Caco-2 (cell line): Measurements from ENCODE around the gene CD59. TPM values are rescaled to one million over a fixed set of nuclear protein-coding genes. Genes with fewer than 3 reads are reported as not detected.

Experiments used
- BruUV-seq: library from RNA; stranded (reverse); fragments of 400-500 nt; replicated peaks from 2 replicates; lab custom pipeline; 2021; lab: Mats Ljungman, UMichigan
- CTCF ChIA-PET: fragments of 300-600 bp; sonication (Branson Sonifier 250); formaldehyde crosslinking; loops from one replicate; lab custom pipeline; 2022; ENCODE audit warnings: antibody characterized with exemption; lab: Charles Lee
- POLR2A ChIA-PET: fragments of 300-600 bp; sonication (Branson Sonifier 250); formaldehyde crosslinking; loops from one replicate; lab custom pipeline; 2022; ENCODE audit warnings: antibody characterized with exemption; lab: Charles Lee
- DNase-seq, 2 experiments: peaks; one replicate each; pipeline versions ENCODE4 v3.0.0 to v3.0.0-alpha.2; 2020 to 2022
- H3K27me3 ChIP-seq: replicated peaks from 2 replicates; pipeline ENCODE4 v1.6.0; 2011; ENCODE audit warnings: low read length; ENCODE audit not compliant: control insufficient read depth, insufficient read depth
- H3K36me3 ChIP-seq: 2 replicates; pipeline ENCODE4 v1.5.1; 2011; ENCODE audit warnings: low read length; ENCODE audit not compliant: control insufficient read depth, insufficient read depth
- H3K4me1 ChIP-seq: fragments of 250-450 bp; sonication (Bioruptor Pico); 2 replicates; pipeline ENCODE4 v1.5.1; 2020; ENCODE audit warnings: mild to moderate bottlenecking
- H3K4me3 ChIP-seq: 2 replicates; pipeline ENCODE4 v1.5.1; 2011; ENCODE audit warnings: low read depth, mild to moderate bottlenecking, control low read depth, low read length
- H3K9me3 ChIP-seq: fragments of 250-450 bp; sonication (Bioruptor Pico); 2 replicates; pipeline ENCODE4 v1.5.1; 2020; ENCODE audit warnings: mild to moderate bottlenecking, moderate library complexity
- H3K27ac Mint-ChIP-seq: one replicate; pipeline ENCODE4 v1.8.0; 2022; ENCODE audit warnings: mixed read lengths; ENCODE audit not compliant: unreplicated experiment
- H3K27me3 Mint-ChIP-seq: one replicate; pipeline ENCODE4 v1.8.0; 2022; ENCODE audit warnings: mixed read lengths; ENCODE audit not compliant: insufficient read depth, unreplicated experiment
- H3K36me3 Mint-ChIP-seq: one replicate; pipeline ENCODE4 v1.8.0; 2022; ENCODE audit warnings: mild to moderate bottlenecking, mixed read lengths; ENCODE audit not compliant: insufficient read depth, unreplicated experiment
- H3K4me1 Mint-ChIP-seq: one replicate; pipeline ENCODE4 v1.8.0; 2022; ENCODE audit warnings: low read depth, mixed read lengths; ENCODE audit not compliant: unreplicated experiment
- H3K4me3 Mint-ChIP-seq: one replicate; pipeline ENCODE4 v1.8.0; 2022; ENCODE audit warnings: mild to moderate bottlenecking, moderate library complexity, mixed read lengths; ENCODE audit not compliant: unreplicated experiment
- H3K9me3 Mint-ChIP-seq: one replicate; pipeline ENCODE4 v1.8.0; 2022; ENCODE audit warnings: mixed read lengths; ENCODE audit not compliant: unreplicated experiment
- intact Hi-C: fragments of 100-400 bp; cut with micrococcal nuclease; formaldehyde crosslinking; loops from one replicate; pipeline ENCODE4 v1.10.0; 2022; ENCODE audit not compliant: unreplicated experiment
- total RNA-seq: library from RNA; stranded (reverse); gene quantifications from 2 replicates; pipeline ENCODE4 v1.2.3, GENCODE V29; 2022
- TF ChIP-seq, protein P1 (sequence below), 2 experiments: fragments of 200-600 bp in 1 of 2; IDR thresholded peaks; 1 replicate in 1 of 2; 2 replicates in 1 of 2; pipeline versions ENCODE4 v1.5.1 to v1.8.0; 2011 to 2022; ENCODE audit warnings: antibody characterized with exemption in 1 of 2, control low read depth in 1 of 2, inconsistent platforms in 1 of 2, low read depth in 1 of 2, low read length in 1 of 2, mild to moderate bottlenecking in 1 of 2, moderate library complexity in 1 of 2; ENCODE audit not compliant: insufficient read depth in 1 of 2, severe bottlenecking in 1 of 2, unreplicated experiment in 1 of 2

The CD59 gene
- total RNA-seq, 1 experiment from 2014 or later: 149 TPM

GRCh38 chr11:33753304-33753967 lies 17.2 kb upstream of the CD59 start:
- intact Hi-C loops: no loop called here
- no peaks in the 10 kb centered on the region for H3K9me3 Mint-ChIP-seq
- no peaks in the 10 kb centered on the region for H3K9me3 ChIP-seq
- H3K36me3 ChIP-seq: no peaks in the 10 kb centered on the region
- no peaks in the 10 kb centered on the region for H3K4me1 ChIP-seq
- H3K4me3 ChIP-seq: no peak overlapping the region
- TF ChIP-seq, protein P1, sequence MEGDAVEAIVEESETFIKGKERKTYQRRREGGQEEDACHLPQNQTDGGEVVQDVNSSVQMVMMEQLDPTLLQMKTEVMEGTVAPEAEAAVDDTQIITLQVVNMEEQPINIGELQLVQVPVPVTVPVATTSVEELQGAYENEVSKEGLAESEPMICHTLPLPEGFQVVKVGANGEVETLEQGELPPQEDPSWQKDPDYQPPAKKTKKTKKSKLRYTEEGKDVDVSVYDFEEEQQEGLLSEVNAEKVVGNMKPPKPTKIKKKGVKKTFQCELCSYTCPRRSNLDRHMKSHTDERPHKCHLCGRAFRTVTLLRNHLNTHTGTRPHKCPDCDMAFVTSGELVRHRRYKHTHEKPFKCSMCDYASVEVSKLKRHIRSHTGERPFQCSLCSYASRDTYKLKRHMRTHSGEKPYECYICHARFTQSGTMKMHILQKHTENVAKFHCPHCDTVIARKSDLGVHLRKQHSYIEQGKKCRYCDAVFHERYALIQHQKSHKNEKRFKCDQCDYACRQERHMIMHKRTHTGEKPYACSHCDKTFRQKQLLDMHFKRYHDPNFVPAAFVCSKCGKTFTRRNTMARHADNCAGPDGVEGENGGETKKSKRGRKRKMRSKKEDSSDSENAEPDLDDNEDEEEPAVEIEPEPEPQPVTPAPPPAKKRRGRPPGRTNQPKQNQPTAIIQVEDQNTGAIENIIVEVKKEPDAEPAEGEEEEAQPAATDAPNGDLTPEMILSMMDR (IDR thresholded peaks at IDR 0.05; ENCODE audit: insufficient read depth in 1 of 2, low read depth in 1 of 2, low read length in 1 of 2, severe bottlenecking in 1 of 2, unreplicated experiment in 1 of 2): no peak
- peaks cover 12% of the 10 kb centered on the region for H3K36me3 Mint-ChIP-seq
- no peak for DNase-seq
- ChIA-PET POLR2A (no interaction called here), CTCF (interaction anchor here (0.6 kb wide), 1 partner anchor 35 kb away, joined by 4 read pairs; no protein-coding TSS in a partner anchor)
- no peak overlapping the region for H3K4me3 Mint-ChIP-seq
- no peaks in the 10 kb centered on the region for H3K4me1 Mint-ChIP-seq
- no peaks in the 10 kb centered on the region for H3K27me3 Mint-ChIP-seq
- H3K27ac Mint-ChIP-seq: no peak overlapping the region
- H3K27me3 ChIP-seq: no peaks in the 10 kb centered on the region
- BruUV-seq: no TSS peak

- intact Hi-C loops: no loop called here
- CTCF ChIA-PET: no interaction called here
These were observed 15.7 kb upstream of the CD59 start for GRCh38 chr11:33751878-33752277.

GRCh38 chr11:33747979-33748378 lies 11.8 kb upstream of the CD59 start:
- intact Hi-C loops: no loop called here
- Histone ChIP-seq H3K4me3 (no peak overlapping the region), H3K9me3 (no peaks in the 10 kb centered on the region), H3K27me3 (no peaks in the 10 kb centered on the region), H3K4me1 (no peaks in the 10 kb centered on the region), H3K36me3 (peaks cover 3% of the 10 kb centered on the region; the same call in 1 of the 2 replicates)
- Mint-ChIP-seq H3K9me3 (no peaks in the 10 kb centered on the region), H3K27ac (no peak overlapping the region), H3K4me1 (peaks cover 6% of the 10 kb centered on the region), H3K36me3 (no peaks in the 10 kb centered on the region), H3K4me3 (no peak overlapping the region), H3K27me3 (no peaks in the 10 kb centered on the region)
- CTCF ChIA-PET: no interaction called here
- no peak for DNase-seq
- TF ChIP-seq, protein P1 (IDR thresholded peaks at IDR 0.05; ENCODE audit: insufficient read depth in 1 of 2, low read depth in 1 of 2, low read length in 1 of 2, severe bottlenecking in 1 of 2, unreplicated experiment in 1 of 2): no peak
- POLR2A ChIA-PET: no interaction called here
- no TSS peak for BruUV-seq

More at GRCh38 chr11:33751878-33752277, 15.7 kb upstream of the CD59 start:
- Mint-ChIP-seq H3K27ac (no peak overlapping the region), H3K4me3 (no peak overlapping the region), H3K36me3 (peaks cover 12% of the 10 kb centered on the region), H3K27me3 (no peaks in the 10 kb centered on the region), H3K4me1 (no peaks in the 10 kb centered on the region), H3K9me3 (no peaks in the 10 kb centered on the region)
- TF ChIP-seq, protein P1 (IDR thresholded peaks at IDR 0.05; ENCODE audit: insufficient read depth in 1 of 2, low read depth in 1 of 2, low read length in 1 of 2, severe bottlenecking in 1 of 2, unreplicated experiment in 1 of 2): no peak
- POLR2A ChIA-PET: no interaction called here
- Histone ChIP-seq H3K4me3 (no peak overlapping the region), H3K9me3 (no peaks in the 10 kb centered on the region), H3K4me1 (no peaks in the 10 kb centered on the region), H3K27me3 (no peaks in the 10 kb centered on the region), H3K36me3 (no peaks in the 10 kb centered on the region)
- BruUV-seq: no TSS peak
- no peak for DNase-seq
